HG03575 (cell line): ENCODE results near the gene MYEF2.

Experiments used
- ATAC-seq: cut with Tn5 transposase; IDR thresholded peaks from one replicate; pipeline ENCODE4 v1.9.1; 2021; ENCODE audit not compliant: unreplicated experiment, insufficient number of reproducible peaks, low FRiP score; ENCODE audit errors: extremely low read depth

Gene MYEF2

DNA sequence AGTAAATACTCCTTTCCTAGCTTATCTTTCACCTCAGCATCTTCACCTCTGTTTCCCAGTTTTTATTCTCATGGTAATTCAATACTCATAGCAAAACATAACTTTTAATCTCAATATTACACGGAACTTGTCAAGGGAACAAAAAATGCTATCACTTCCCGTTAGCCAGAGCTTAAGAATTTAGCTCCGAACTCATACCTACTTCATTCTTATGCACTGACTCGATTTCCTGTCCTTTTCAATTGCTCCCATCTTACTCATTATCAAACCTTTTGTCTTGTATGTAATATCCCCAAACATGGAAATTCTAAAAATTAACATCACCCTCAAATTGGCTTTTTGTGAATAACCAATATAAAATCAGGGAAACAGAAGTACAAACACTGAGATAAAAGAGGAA, 28.2 kb downstream of the MYEF2 start:
- ATAC-seq, result no peak

DNA sequence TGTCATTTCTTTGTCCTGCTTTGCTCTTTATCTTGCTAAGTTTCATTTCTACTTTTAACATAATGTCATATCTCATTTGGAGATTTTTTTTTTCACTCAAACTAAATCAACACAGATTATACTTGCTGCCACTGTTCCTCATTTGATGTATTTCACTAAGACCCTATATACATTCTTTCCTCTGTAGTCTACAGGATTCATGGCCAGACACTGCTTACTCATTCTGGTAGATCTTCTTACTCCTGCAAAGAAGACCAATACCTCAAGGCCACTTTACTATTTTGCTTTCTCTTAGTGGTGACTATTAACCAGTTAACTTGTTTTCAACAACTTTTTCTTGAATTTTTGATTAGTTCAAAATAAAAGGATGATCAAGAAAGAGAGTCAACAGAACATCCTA, 30.7 kb downstream of the MYEF2 start:
- no peak for ATAC-seq

GRCh38 chr15:48145923-48146322, 32.2 kb downstream of the MYEF2 start:
- ATAC-seq, result no peak

DNA sequence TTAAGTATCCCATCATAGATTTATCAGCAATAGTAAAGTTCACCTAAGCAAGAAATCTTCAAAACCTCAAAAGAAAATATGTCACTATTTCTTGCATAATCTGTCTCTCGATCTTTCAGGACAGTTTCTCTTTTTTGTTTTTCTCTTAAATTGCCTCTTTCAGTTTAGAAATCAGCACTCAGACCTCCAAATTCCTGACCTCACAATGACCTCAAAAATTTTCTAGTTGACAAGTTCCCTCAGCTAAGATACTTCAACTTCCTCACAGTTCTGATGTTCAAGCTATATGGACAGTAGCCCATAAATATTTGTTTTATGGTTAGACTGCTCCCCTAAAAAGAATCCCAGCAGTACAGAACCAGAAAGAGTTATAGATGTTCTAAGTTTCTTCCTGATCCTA, 33.2 kb downstream of the MYEF2 start:
- ATAC-seq, result no peak

DNA sequence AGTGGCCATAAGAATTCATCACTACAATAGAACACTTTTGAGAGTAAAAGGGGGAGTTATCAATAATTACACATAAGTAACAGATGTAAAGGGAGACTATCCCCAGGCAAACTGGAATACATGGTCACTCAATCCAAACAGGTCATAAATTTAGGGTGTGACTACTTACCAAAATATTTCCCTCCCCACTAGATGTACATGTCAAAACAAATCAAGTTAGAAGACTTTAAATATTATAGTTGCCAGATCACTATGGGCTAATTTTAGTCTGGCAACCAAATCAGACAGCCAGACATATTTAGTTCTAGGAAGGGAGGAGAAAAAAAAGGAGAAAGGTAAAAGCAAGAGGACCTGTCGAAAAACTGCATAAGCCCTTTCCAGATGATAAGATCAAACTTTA, 34.2 kb downstream of the MYEF2 start:
- no peak for ATAC-seq

- ATAC-seq, result no peak
Observed at GRCh38 chr15:48132874-48133273, 45.2 kb downstream of the MYEF2 start.

GRCh38 chr15:48131324-48131723, 46.8 kb downstream of the MYEF2 start:
- no peak for ATAC-seq

DNA sequence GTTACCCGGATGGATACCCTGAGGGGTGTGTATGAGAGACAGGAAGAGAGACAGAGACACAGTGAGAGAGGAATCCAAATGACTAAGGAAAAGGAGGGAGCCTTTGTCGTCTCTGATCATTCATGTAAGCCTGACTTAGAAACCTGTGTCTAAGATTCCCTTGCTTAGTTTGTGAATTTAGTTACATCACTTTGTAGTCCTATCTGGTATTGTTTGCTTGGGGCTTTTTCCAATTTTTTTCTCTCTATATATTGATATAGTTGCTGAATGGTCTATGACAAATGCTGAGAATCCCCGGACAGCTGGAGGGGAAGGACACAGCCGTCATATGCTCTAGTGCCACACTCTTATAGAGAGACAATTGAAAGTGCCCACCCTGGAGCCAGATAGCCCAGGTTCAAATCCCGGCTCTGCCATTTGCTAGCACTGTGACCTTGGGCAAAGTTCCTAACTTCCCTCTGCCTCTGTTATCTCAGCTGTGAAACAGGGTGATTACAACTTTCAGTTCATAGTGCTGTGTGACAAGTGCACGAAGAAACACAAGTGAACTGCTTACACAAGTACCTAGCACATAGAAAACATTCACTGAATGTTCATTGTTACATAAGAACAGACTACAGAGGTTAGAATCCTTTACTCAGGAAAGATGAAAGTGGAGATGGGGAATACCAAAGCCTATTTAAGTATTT, 51.3 kb downstream of the MYEF2 start:
- no peak for ATAC-seq

- ATAC-seq, result no peak
Observed at GRCh38 chr15:48121849-48122248, 56.2 kb downstream of the MYEF2 start.

GRCh38 chr15:48120745-48121144, 57.4 kb downstream of the MYEF2 start, which contains the start of gene SLC24A5:
Gene SLC24A5, plus strand, starts transcription at chr15:48120990. Its CDS starts 55 bp downstream, at chr15:48121045.
- ATAC-seq, result no peak

DNA sequence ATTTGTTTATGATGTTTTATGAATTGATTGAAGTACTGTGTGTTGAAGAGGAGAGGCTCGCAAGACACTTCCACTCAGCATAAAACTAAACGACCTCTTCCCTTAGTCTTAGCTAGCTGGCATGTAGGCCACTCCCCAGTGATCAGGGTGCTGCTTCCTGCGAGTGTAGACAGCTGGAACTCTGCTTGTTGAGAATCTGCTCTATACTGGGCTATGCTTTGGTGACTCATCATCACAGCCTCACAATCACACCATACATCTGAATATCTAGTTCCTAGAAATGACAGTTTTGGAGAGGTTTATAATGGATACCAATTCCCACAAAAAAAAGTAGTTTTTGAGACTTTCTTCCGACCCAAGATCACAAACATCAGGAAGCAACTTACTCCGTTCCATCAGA, 58.8 kb downstream of the MYEF2 start:
- ATAC-seq, result no peak

- ATAC-seq, result no peak
Observed at GRCh38 chr15:48112242-48112641, 65.9 kb downstream of the MYEF2 start.

- ATAC-seq, result no peak
Observed at GRCh38 chr15:48109856-48110531, 68.1 kb downstream of the MYEF2 start.

GRCh38 chr15:48109212-48109611, 68.9 kb downstream of the MYEF2 start:
- no peak for ATAC-seq

GRCh38 chr15:48105936-48106335, 72.2 kb downstream of the MYEF2 start:
- no peak for ATAC-seq

GRCh38 chr15:48103647-48104046, 74.4 kb downstream of the MYEF2 start:
- ATAC-seq, result no peak

DNA sequence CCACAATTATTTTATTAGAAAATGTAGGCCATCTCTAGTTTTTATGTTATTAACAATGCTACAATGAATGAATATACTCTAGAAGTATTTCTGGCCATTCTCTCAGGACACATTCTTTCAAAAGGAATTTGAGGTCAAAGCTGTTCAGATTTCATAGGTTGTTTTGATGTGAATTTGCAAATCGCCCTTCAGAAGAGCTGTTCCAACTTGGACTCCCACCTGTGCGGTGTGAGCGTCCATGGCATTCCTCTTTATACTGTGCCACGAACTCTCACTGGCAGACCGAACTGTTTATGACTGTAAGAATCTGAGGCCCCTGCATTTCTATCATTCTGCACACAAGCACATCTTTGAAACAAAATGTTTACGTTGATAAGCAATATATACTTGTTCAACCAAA, 75.9 kb downstream of the MYEF2 start:
- ATAC-seq, result no peak

DNA sequence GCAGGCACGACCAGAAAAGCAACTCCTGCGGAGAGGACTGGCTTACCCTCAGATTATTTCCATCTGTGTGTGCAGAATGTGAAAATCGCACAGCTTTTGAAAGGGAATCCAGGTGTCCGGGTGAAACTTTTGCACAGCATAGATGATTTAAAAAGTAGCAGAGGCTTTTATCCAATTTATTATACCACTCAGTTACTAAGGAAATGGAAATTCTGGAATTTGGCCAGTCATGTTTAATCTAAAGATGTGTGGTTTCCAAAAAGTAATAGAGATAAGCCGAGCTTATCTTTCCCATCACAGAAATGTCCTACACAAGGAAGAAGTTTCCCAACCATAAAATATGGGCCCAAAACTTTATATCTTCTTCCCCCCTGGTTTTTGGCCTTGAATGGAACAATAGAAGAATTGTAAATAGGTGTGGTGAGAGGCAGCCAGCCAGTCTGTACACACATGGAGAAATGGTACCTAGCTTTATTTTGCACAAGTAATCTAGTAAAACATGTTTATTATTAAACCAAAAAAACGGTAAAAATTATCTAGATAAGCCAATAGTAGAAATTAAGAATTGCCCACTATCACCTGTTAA, 76.6 kb downstream of the MYEF2 start:
- ATAC-seq, result no peak

- no peak for ATAC-seq
Observed at GRCh38 chr15:48097264-48097663, 80.8 kb downstream of the MYEF2 start.

DNA sequence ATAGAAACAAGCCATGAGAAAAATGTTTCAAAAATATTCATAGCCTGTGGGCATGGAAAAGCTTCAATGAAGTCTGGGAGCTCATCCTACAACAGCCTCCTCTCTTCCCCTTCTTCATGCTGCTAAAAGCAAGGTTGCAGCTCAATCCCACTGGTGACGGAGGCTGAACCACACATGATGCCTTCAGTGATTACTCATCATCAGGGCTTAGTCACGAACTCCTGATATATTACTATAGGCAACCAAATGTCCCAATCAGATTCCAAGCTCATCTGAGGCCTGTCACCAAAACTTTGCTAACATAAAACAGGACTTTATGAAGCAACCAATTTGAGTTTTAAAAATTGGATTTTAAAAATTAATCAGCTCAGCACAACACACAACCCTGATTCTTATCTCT, 81.3 kb downstream of the MYEF2 start:
- ATAC-seq, result no peak
